Measurements from ENCODE around the gene COX6B1.
"Not testable (repeated sequence)": the region's sequence is repeated elsewhere in the genome, so short reads cannot be mapped to it uniquely, and the experiment has no call there.

COX6B1 gene, protein sequence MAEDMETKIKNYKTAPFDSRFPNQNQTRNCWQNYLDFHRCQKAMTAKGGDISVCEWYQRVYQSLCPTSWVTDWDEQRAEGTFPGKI

DNA sequence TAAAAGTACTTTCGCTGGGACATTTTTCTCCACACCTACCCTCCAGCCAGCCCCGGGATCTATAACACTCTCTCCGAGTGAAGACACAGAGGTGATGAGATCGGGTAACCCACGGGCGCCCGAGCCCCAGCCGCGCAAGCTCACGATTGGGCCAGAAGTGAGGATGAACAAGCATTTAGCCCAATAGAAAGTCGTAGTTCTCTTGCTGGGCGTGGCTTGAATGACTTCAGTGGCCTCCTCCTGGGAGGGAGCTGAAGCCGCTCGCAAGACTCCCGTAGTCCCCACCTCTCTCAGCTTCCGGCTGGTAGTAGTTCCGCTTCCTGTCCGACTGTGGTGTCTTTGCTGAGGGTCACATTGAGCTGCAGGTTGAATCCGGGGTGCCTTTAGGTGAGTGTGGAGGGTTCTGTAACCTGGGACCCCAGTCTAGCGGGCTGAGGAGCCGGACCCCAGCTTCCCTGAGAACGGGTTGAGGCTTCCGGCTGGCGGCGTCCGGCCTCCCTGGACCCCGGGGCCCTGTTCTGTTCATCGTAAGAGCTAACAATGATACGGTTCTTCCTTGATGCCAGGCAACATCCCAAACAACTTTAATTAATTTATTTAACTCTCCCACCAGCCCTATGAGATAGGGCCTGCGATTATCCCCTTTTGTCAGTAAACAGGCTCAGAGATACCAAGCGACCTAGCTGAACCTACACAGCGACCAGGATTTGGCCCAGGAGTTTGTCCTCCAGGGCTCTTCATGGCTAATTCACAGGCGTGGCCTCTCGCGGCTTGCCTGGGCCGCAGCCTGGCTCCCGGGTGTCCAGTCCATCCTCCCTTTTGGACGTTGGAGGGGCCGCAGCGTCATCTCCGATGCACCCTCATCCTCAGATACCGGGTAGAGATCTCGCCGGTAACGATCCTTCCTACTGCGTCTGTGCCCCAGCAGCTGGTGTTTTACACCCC, at the start of gene COX6B1:
Gene COX6B1 (plus strand): TSS at position 307 of the 945 bp plus-strand sequence. CDS start 2,921 bp downstream, outside the sequence.
- peak; percentile 99 for DNase-seq

DNA sequence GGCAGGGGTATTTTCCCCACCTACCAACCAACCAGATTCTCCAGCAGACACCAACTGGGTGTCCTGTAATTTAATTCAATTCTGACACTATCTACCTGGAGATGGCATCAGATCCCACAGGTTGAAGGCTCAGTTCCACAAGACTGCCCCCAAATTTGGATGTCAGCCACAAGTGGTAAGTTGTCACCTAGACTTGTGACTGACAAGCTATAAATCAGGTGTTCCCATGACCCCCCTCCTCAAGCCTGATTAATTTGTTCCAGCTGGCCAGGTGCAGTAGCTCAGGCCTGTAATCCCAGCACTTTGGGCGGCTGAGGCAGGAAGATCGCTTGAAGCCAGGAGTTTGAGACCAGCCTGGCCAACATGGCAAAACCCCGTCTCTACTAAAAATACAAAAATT, 46.2 kb upstream of the COX6B1 start:
- no peak for DNase-seq

DNA sequence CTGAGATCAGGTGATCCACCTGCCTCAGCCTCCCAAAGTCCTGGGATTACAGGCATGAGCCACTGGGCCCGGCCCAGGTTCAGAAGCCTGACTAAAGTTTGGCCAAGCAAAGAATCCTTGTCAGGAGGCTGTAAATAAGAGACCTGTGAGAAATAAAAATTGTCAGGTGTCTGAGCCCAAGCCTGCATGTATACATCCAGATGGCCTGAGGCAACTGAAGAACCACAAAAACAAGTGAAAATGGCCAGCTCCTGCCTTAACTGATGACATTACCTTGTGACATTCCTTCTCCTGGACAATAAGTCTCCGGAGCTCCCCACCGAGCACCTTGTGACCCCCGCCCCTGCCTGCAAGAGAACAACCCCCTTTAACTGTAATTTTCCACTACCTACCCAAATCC, 43.7 kb upstream of the COX6B1 start:
- DNase-seq = not testable (repeated sequence)

DNA sequence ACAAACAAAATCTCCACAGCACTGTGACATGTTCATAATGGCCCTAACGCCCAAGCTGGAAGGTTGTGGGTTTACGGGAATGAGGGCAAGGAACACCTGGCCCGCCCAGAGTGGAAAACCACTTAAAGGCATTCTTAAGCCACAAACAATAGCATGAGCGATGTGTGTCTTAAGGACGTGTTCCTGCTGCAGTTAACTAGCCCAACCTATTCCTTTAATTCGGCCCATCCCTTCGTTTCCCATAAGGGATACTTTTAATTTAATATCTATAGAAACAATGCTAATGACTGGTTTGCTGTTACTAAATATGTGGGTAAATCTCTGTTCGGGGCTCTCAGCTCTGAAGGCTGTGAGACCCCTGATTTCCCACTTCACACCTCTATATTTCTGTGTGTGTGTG, 41.0 kb upstream of the COX6B1 start:
- not testable (repeated sequence) for DNase-seq

DNA sequence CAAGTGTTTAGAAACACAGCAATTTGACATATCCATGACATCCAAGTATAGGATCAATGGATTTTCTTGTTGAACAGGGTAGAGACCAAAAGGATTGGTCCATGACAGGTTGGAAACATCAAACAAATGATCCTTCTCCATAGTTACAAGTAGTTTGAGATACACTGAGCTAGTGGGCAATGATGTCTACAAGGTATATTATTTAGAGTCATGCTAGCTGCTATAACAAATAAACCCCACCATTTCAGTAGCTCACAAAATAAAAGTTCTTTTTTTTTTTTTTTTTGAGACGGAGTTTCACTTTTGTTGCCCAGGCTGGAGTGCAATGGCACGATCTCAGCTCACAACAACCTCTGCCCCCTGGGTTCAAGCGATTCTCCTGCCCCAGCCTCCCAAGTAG, 40.5 kb upstream of the COX6B1 start:
- no peak for DNase-seq

DNA sequence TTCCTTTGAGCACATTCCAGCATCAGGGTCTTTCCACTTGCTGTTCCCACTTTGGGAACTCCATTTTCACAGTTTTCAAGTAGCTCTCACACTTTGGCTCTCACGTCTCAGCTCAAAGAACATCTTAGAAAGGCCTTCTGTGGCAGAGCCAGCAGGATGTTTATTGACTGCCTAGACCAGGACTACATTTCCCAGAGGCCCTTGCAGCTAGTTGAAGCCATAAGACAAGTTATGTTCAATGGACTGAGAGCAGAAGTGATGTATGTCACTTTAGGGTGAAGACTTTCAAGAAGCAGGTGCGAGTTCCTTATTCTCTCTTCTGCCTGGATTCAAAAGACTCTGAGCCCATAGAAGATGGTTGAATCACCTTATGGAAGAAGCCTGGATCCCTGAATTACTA, 39.9 kb upstream of the COX6B1 start:
- no peak for DNase-seq

DNA sequence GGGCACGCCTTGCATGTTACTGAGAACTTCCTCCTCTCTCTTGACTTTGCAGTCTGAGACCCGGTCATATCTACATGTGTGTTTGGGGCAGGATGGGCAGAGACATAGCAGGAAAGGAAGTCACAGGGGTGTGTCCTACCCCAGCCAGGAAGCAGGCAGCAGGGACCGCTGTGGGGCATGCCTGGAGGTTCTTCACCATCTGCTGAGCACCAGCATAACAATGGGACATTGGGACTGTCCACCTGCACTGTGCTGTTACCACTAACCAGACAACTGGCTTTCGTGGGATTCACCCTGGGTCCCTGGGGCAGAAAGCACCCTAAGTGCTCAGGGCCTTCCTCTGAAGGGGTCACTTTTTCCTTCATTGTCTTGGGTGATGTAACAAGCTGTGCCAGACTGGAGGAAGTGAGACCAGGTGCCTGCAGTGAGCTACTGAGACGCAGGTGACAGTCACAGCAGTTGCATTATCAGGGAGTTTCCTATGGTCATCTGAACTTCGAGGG, 38.2 kb upstream of the COX6B1 start:
- no peak for DNase-seq

DNA sequence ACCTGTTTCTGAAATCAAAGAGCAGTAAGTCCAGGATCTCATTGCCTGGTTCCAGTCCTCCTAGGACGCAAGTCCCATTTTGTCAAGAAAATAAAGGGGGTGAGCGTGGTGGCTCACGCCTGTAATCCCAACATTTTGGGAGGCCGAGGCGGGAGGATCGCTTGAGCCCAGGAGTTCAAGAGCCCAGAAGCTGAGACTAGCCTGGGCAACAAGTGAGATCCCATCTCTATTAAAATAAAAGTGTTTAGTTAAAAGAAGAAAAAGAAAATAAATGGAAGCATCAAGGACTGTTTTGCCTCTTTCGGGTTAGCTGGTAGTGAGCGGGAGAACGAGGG, 35.9 kb upstream of the COX6B1 start:
- no peak for DNase-seq

DNA sequence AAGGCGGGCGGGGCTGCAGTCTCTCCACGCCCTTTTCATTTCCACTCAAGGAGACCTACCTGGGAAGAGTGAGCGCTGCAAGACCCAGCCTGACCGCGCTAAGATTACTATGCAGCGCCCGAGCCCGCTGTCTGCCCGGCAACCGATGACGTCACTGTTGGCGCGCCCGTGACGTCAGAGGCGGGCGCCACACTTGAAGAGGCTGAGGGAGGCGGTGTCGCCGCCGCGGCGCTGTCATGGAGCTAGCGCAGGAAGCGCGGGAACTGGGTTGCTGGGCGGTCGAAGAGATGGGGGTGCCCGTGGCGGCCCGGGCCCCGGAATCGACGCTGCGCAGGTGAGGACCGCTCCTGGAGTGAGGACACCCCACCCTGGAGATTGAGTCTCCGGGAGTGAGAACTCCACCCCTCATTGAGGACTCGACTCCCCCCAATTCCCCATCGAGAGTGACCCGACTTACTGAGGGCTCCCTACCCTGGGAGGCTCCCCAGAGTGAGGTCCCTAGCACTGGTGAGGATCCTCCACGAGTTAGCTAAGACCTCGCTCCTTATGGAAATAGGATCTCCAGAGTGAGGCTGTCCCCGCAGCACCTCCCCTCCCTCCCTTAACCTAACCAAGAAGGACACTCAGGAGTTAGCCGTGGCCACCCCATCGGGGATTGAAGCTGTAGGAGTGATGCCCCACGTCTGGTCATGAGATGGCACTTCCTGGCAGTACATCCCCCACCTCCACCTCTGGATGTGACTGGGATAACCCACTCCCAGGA, 35.4 kb upstream of the COX6B1 start, which contains the start of gene HAUS5:
Gene HAUS5 (plus strand): TSS at position 177 of the 763 bp plus-strand sequence. CDS start 60 bp downstream, at position 237.
- DNase-seq = peak; percentile 92

DNA sequence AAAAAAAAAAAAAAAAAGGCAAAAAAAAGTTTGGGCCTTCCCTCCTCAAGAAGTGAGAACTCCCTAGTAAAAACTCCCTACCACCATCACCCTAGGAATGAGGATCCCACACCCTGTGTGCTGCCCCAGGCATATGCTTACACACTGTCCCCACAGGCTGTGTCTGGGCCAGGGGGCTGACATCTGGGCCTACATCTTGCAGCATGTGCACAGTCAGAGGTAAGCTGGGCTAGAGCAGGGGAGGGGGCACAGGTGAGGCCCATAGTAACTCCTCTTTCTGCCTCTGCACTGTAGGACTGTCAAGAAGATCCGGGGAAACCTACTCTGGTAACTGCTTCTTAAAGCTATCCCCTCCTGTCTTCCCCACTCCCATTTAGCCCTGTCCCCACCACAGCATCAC, 34.5 kb upstream of the COX6B1 start:
- DNase-seq = no peak

DNA sequence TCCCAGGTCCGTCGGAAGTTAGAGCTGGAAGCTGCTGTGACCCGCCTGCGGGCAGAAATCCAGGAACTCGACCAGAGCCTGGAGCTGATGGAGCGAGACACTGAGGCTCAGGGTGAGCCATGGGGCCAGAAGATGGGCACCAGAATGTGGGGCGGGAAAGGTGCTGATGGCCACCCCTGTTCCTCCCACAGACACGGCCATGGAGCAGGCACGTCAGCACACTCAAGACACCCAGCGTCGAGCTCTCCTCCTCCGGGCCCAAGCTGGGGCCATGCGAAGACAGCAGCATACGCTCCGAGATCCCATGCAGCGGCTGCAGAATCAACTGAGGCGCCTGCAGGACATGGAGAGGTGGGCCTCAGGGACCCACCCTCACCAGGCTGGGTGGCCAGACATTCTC, 33.1 kb upstream of the COX6B1 start:
- no peak for DNase-seq

DNA sequence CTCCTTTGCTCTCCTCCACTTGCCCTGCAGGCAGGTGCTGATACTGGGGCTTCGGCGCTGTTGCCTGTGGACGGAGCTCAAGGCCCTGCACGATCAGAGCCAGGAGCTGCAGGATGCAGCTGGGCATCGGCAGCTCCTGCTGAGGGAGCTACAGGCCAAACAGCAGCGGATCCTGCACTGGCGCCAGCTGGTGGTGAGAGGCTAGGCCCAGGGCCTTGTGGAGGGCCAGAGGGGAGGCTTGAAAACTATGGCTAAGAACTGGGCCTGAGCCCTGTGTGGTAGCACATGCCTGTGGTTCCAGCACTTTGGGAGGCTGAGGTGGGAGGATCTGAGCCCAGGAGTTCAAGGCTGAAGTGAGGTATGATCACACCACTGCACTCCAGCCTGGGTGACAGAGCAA, 29.3 kb upstream of the COX6B1 start:
- DNase-seq = no peak

DNA sequence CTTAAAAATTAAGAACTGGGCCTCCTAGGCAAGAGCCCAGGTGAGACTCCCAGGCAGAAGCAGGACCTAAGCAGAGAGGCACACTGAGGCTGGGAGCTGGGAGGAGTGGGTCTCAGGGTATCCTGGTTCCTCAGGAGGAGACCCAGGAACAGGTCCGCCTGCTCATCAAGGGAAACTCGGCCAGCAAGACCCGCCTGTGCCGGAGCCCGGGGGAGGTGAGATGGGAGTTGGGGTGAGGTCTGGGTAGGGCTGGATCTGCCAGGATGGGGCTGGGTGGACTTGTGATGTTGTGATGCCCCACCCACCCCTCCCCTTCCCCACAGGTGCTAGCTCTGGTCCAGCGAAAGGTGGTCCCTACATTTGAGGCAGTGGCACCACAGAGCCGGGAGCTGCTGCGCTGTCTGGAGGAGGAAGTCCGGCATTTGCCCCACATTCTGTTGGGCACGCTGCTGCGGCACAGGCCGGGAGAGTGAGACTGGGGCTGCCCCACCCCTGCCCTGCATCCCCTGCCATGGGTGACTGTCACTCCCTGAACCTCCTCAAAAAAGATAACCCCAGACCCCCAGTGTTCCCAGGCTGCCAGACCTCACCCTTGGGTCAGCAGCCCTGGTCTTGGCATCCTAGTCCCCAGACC, 28.7 kb upstream of the COX6B1 start:
- no peak for DNase-seq

DNA sequence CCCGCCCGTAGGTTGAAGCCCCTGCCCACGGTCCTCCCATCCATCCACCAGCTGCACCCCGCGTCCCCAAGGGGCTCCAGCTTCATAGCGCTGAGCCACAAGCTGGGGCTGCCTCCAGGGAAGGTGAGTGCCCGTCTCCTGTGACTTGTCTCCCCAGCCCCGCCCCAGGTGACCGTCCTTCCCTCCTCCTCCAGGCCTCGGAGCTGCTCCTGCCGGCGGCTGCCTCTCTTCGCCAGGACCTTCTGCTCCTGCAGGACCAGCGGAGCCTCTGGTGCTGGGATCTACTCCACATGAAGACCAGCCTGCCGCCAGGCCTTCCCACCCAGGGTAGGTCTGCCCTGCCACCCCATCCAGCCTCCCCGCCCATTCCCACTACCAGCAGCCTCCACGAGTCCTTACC, 28.1 kb upstream of the COX6B1 start:
- DNase-seq = no peak

DNA sequence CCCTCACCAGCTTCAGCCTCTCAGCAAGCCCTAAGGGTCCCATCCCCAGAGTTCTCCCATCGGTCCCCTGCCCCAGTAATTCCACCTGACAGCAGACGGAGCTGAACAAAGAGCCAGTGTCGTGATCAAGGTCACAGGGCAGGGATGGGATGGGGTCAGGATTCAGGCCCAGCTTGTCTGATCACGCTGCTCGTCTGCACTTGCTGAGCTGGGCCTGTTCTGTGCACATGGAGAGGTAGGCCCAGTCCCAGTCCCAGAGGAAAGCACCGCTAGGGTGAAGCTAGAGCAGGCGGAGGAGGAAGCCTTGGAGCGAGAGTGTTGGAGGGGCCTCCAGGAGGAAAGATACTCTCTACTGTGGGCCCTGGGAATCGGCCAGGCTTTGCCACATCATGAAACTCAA, 26.4 kb upstream of the COX6B1 start:
- no peak for DNase-seq

DNA sequence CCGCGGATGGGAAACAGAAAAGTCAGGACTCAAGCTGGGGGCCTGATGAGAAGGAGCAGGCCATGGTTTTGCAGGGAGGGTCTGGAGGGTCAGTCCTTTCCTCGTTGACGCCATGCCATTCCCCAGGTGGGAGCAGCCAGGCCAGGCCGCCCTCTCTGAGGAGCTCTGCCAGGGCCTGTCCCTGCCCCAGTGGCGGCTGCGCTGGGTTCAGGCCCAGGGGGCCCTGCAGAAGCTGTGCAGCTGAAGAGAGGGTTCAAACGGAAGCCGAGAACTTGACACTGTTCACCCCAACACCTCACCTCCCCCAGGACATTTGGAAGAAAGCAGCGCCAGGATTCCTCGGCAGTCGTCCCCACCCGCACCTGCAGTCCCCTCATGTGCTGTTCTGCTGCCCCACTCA, 25.4 kb upstream of the COX6B1 start:
- DNase-seq = no peak

DNA sequence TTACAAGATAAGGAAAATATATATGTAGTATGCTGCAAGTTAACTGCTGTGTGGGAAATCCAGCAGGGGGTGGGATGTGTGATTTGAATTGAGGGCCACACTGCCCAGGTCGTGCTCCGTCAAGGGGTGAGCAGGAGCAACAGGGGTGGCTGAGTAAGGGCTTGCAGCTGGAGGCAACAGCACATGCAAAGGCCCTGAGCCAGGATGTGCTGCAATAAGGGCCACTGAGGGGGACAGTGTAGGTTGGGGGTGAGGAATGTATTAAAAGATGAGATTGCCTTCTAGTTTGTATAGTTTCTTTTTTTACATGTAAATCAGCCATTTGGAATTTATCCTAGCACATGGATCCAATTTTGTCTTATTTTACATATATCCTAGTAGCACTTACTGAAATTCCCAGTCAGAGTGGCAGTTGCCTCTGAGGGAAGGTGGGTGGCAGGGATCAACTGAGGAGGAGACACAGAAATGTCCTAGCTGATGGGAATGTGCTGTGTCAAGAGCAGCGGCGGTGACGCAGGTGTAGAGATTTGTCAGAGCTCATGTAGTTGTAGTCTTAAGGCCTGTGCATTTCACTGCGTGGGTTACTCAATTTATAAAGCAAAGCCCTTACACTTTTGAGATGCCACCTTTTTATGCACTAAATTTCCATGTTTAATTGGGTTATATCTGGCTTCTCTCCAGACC, 24.7 kb upstream of the COX6B1 start:
- DNase-seq = no peak

DNA sequence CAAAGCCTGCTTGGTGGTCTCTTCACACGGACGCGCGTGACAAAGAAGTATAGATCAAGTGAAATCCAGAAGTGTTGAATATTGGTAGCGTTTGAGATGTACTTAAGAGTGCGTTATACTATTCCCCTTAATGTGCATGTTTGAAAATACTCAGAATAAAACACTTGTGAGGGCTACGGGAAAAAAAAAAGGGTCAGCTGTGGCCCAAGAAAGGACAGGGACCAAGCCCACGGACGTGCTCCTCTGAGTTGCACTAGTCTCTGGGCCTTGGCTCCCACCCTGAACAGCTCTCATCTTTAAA, 19.9 kb upstream of the COX6B1 start:
- no peak for DNase-seq

DNA sequence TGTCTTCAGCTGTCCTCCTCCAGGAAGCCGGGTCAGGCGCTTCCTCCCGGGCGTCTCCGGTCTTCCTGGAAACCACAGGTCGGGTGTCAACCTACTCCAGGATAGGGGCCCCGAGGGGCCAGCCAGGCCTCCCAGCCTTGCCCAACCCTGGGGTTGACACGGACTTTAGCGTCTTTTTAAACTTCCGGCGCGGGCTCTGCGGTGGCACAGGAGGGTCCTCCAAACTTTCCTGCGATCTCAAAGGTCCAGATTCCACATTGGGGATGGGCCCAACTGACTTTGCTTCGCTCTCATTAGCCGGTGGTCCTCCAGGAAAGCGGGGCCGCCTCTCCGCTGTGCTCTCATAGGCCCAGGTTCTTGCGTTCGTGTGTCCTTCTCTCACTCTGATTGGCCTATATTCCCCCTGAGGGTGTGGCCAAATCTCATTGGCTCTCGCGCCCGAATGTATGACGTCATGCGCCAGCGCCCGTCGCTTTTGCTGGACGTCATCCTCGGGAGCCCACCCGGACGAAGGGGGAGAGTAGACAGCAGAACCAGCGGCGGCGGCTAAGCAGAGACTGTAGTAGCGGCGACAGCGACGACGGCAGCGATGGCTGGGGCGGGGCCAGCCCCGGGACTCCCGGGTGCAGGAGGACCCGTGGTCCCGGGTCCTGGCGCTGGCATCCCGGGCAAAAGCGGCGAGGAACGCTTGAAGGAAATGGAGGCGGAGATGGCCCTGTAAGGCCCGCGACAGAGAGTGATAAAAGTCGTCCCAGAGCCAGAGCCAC, 19.4 kb upstream of the COX6B1 start, which contains the start of gene RBM42:
Gene RBM42 (plus strand): TSS at position 472 of the 767 bp plus-strand sequence. CDS start 118 bp downstream, at position 590.
- DNase-seq = peak; percentile 99

DNA sequence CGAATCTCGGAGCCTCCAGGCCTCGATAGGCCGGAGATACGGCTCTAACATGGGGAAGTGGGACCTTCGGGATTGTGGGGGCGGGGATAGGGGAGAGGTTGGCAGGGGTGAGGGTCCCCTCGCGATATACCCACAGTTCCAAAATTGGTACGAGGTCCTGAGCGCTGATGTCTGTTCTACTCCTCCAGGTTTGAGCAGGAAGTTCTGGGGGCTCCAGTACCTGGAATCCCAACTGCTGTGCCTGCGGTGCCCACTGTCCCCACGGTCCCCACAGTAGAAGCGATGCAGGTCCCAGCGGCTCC, 18.8 kb upstream of the COX6B1 start:
- DNase-seq = no peak

DNA sequence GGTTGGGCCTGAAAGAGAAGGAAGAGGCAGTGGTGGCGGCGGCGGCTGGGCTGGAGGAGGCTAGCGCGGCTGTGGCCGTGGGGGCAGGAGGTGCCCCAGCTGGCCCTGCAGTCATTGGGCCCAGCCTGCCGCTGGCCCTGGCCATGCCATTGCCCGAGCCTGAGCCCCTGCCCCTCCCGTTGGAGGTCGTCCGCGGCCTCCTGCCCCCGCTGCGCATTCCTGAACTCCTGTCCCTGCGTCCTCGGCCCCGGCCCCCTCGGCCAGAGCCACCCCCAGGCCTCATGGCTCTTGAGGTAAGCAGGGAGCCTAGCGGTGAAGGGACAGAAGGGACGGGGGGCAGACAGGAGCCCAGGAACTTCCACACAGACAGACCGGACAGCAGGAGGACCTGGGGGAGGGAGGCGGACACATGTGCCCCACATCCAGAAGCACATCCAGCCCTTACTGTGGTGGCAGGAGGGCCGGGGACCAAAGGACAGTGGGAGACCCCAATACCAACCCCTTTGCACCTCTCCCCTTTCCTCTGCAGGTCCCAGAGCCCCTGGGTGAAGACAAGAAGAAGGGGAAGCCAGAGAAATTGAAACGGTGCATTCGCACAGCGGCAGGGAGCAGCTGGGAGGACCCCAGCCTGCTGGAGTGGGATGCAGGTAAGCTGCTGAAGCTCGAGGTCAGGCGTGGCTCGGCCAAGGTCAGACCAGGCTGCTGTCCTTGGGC, 14.2 kb upstream of the COX6B1 start:
- no peak for DNase-seq
